Endothelial cell of hepatic sinusoid (primary cell): Measurements from ENCODE around the gene DOCK2.
"Not testable (repeated sequence)": the region's sequence is repeated elsewhere in the genome, so short reads cannot be mapped to it uniquely, and the experiment has no call there.

Source experiments
- in situ Hi-C: cut with HindIII; loops from 2 replicates; pipeline ENCODE4 v1.10.0; 2017; ENCODE audit warnings: low sequenced_read_pairs

DOCK2 gene

GRCh38 chr5:169921384-169921783 is 284.3 kb downstream of the DOCK2 start:
- in situ Hi-C loops = no loop called here

GRCh38 chr5:169921949-169922348 is 284.9 kb downstream of the DOCK2 start:
- in situ Hi-C loops = no loop called here

GRCh38 chr5:169922474-169922873 is 285.4 kb downstream of the DOCK2 start:
- in situ Hi-C loops = no loop called here

- in situ Hi-C loops = no loop called here
Measured at GRCh38 chr5:169923988-169924387, 286.9 kb downstream of the DOCK2 start.

GRCh38 chr5:169933127-169933526 is 296.1 kb downstream of the DOCK2 start:
- in situ Hi-C loops = no loop called here

GRCh38 chr5:169933616-169934015 is 296.5 kb downstream of the DOCK2 start:
- in situ Hi-C loops = no loop called here

- in situ Hi-C loops = no loop called here
Measured at GRCh38 chr5:169934990-169935389, 297.9 kb downstream of the DOCK2 start.

- in situ Hi-C loops = no loop called here
Measured at GRCh38 chr5:169935762-169936161, 298.7 kb downstream of the DOCK2 start.

GRCh38 chr5:169938439-169938838 is 301.4 kb downstream of the DOCK2 start:
- in situ Hi-C loops = no loop called here

- in situ Hi-C loops = no loop called here
Measured at GRCh38 chr5:169939731-169940130, 302.7 kb downstream of the DOCK2 start.

GRCh38 chr5:169941542-169941941 is 304.5 kb downstream of the DOCK2 start:
- in situ Hi-C loops = no loop called here

GRCh38 chr5:169942181-169942580 is 305.1 kb downstream of the DOCK2 start:
- in situ Hi-C loops = no loop called here

GRCh38 chr5:169943026-169943425 is 306.0 kb downstream of the DOCK2 start:
- in situ Hi-C loops = no loop called here

- in situ Hi-C loops = no loop called here
Measured at GRCh38 chr5:169944115-169944514, 307.0 kb downstream of the DOCK2 start.

GRCh38 chr5:169944922-169945680 is 308.0 kb downstream of the DOCK2 start:
- in situ Hi-C loops = no loop called here

GRCh38 chr5:169945831-169946261 is 308.8 kb downstream of the DOCK2 start:
- in situ Hi-C loops = no loop called here

GRCh38 chr5:169946743-169947295 is 309.7 kb downstream of the DOCK2 start:
- in situ Hi-C loops = no loop called here

- in situ Hi-C loops = no loop called here
Measured at GRCh38 chr5:169950333-169950732, 313.3 kb downstream of the DOCK2 start.

- in situ Hi-C loops = not testable (repeated sequence)
Measured at GRCh38 chr5:169953196-169953595, 316.1 kb downstream of the DOCK2 start.

GRCh38 chr5:169954786-169955185 is 317.7 kb downstream of the DOCK2 start:
- in situ Hi-C loops = no loop called here

- in situ Hi-C loops = no loop called here
Measured at GRCh38 chr5:169956126-169956525, 319.1 kb downstream of the DOCK2 start.

GRCh38 chr5:169956756-169957155 is 319.7 kb downstream of the DOCK2 start:
- in situ Hi-C loops = no loop called here

- in situ Hi-C loops = no loop called here
Measured at GRCh38 chr5:169958278-169958677, 321.2 kb downstream of the DOCK2 start.
